NCI-H446 treated with DMSO at 0.1 percent for 48 hours (cell line): ENCODE measurements around the gene ZFYVE28.

Experiments used
- DNase-seq: peaks from one replicate; lab custom pipeline; 2025; lab: John Stamatoyannopoulos, UW

The ZFYVE28 gene

GRCh38 chr4:2428496-2429213, 10.2 kb upstream of the ZFYVE28 start:
- DNase-seq = no peak

GRCh38 chr4:2427383-2428334, 9.2 kb upstream of the ZFYVE28 start:
- no peak for DNase-seq

- DNase-seq = no peak
Observed at GRCh38 chr4:2426711-2427275, 8.3 kb upstream of the ZFYVE28 start.

GRCh38 chr4:2426069-2426397, 7.6 kb upstream of the ZFYVE28 start:
- no peak for DNase-seq

GRCh38 chr4:2425386-2426068, 7.1 kb upstream of the ZFYVE28 start:
- DNase-seq = no peak

- no peak for DNase-seq
Observed at GRCh38 chr4:2424581-2424980, 6.1 kb upstream of the ZFYVE28 start.

- DNase-seq = no peak
Observed at GRCh38 chr4:2423695-2424094, 5.2 kb upstream of the ZFYVE28 start.

- DNase-seq = no peak
Observed at GRCh38 chr4:2423066-2423465, 4.6 kb upstream of the ZFYVE28 start.

- DNase-seq = no peak
Observed at GRCh38 chr4:2421928-2422327, 3.5 kb upstream of the ZFYVE28 start.

GRCh38 chr4:2419814-2420213, 1.4 kb upstream of the ZFYVE28 start:
- no peak for DNase-seq

GRCh38 chr4:2418650-2419571, 466 bp upstream of the ZFYVE28 start, which contains the start of gene CFAP99:
CFAP99 (plus strand) TSS chr4:2418955.
- peak; percentile 67 for DNase-seq

GRCh38 chr4:2417226-2417764, 1.1 kb downstream of the ZFYVE28 start:
- no peak for DNase-seq

- DNase-seq = no peak
Observed at GRCh38 chr4:2416564-2417225, 1.8 kb downstream of the ZFYVE28 start.

GRCh38 chr4:2415881-2416563, 2.4 kb downstream of the ZFYVE28 start:
- no peak for DNase-seq

GRCh38 chr4:2415213-2415612, 3.2 kb downstream of the ZFYVE28 start:
- DNase-seq = no peak

- no peak for DNase-seq
Observed at GRCh38 chr4:2413821-2414610, 4.4 kb downstream of the ZFYVE28 start.

GRCh38 chr4:2412885-2413716, 5.3 kb downstream of the ZFYVE28 start:
- DNase-seq = peak; percentile 3

- no peak for DNase-seq
Observed at GRCh38 chr4:2412534-2412884, 5.9 kb downstream of the ZFYVE28 start.
